Midbrain (tissue), 1 donor: Measurements from ENCODE around the gene UBE2Z.
A peak's percentile ranks its signal among the peaks of the same experiment; 100 is the strongest.
"Not testable (repeated sequence)": the region's sequence is repeated elsewhere in the genome, so short reads cannot be mapped to it uniquely, and the experiment has no call there.

Experiments
- DNase-seq: peaks from one replicate; lab custom pipeline; 2025; lab: John Stamatoyannopoulos, UW

The UBE2Z gene

DNA sequence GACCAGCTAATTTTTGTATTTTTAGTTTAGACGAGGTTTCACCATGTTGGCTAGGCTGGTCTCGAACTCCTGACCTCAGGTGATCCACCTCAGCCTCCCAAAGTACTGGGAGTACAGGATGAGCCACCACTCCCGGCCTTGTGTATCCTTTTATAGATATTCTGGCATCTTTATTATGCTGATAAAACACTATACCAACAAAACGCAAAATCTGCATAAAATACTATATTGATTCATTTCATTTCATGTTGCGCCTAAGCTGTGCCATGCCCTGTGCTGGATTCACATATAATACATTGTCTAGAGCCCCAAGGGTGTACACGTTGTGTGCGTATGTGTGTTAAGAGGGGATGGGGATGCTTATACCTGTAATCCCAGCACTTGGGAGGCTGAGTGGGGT is 3.8 kb upstream of the UBE2Z start:
- no peak for DNase-seq

DNA sequence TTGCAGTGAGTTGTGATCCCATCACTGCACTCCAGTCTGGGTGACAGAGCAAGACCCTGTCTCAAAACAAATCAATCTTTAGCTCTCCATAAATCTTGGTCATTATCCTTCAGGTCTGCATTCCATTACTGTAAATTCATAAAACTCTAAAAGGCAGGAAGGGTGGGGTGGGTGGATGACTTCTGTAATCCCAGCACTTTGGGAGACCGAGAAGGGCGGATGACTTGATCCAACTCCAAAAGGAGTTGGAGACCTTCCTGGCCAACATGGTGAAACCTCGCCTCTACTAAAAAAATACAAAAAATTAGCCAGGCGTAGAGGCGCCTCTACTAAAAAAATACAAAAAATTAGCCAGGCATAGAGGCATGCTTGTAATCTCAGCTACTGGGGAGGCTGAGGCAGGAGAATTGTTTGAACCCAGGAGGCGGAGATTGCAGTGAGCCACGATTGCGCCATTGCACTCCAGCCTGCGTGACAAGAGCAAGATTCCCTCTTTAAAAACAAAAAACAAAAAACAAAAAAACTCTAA is 2.2 kb upstream of the UBE2Z start:
- no peak for DNase-seq

DNA sequence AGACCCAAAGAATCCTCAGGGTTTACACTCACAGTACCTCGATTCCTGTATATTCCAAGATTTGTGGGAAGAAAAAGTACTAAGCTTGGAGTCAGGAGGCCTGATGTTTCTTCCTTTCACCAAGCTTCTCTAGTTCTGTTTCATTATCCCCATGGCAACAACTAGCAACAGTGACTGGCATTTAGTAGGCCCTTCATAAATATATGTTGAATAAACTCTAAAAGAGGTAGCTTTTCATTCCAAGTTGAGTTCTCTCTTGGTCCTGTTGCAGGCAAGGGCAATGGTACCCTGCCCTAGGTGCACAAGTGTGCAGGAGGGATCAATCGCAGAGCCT is 527 bp upstream of the UBE2Z start:
- no peak for DNase-seq

DNA sequence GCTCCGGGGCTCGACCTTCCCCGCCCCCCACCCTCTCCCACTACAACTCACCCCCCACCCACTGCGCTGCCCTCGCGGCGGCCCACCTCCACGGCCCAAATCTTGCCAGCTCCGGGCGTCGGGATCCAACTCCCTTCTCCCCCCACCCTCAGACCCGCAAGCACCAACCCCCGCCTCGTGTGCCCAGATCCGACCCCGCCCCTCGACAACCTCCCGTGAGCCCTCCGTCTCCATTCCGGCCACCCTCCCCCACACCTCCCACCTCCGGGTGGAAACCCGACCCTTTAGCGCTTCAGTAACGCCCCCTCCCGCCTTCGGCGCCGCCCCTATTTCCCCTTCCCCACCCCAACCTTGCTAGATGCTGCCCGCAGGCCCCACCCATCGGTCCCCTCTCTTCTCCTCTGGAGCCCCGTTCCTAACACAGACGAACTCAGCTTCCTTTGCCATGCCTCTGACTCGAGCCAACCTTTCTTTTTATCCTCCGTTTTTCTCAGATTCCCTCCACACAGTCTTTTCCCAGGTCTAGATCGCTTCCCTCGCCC is 717 bp downstream of the UBE2Z start:
- peak; percentile 23 for DNase-seq

DNA sequence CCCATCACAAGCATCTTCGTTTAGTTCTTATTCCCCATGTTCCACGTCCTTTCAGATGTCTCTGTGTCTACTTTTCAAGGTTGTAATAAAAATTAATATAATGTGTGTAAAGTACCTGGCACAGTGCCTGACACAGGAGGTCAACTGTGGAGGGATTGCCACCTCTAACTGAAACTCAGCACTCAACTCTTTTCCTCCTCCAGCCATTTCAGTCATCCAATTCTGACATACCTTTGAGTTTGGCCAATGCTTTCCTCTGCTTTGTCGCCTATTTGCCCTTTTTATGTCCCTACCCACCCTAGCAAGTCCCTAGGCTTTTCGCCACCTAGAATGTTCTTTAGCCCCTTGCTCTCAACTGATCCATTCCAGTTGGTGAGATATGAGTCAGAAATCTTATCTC is 1.6 kb downstream of the UBE2Z start:
- DNase-seq = no peak

DNA sequence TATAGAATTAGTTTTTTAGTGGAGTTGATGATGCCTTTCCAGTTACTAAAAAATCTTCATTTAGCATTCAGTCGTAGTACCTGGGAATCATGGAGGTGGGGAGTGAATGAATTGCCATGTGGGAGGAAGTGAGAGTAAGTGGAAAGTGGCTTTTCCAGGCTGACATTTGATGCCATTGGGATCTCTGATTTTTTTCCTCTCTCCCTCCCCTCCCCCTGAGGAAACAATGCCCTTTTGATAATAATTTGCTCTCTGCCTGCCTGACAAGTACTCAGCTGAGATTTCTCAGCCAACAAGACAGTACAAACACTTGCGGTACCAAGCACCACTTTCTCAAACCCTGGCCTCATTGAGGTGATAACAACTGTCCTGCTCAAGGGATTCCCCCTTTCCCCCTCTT is 2.2 kb downstream of the UBE2Z start:
- peak; percentile 49 for DNase-seq

DNA sequence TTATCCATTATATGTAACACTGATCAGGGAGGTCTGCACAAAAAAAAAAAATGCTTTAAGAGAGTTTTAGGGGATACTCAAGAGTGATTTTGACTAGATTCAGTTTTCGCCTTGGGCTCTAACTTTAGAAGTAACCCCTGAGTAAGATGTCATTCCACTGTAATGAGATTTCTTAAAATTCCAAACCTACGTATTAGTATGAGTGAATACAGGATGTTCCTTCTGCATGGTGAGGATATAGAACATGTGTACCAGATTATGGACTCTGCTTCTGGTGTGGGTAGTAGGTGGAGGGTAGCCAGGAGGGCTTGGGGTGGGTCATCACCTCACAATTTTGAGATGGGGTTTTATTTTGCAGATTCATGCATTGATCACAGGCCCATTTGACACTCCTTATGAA is 4.3 kb downstream of the UBE2Z start:
- no peak for DNase-seq

DNA sequence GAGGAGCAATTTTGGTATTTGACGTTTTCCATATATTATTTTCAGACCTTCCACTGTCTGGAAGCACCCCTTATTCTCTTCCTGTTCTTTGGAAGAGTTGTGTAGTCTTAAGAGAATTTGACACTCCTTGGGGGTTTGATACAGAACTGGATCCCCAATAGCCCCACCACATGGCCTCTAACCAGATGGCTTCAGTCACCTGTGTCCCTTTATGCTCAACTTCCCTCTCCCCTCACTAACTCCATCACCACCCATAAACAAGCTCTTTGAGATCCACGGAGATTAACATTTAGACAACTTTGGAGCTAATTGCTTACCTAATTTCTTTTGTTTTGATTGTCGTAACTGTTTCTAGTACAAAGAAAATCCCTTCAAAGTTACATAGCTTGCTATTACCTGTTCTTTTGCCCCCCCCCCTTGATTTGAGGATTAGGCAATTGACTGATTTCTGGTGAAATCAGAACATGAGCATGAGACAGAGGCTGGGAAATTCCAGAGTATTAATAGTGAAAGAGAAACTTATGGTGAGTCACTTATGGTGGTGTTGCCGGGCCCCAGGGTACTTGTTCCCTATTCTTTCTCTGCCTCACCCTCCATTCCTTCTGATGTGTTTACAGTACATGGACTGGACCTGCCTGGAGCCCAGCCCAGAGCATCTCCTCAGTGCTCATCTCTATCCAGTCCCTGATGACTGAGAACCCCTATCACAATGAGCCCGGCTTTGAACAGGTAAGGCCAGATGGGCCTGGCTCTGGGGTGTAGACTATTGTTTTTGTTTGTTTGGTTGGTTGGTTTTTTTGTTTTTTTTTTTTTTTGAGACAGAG is 7.5 kb downstream of the UBE2Z start:
- DNase-seq = no peak

DNA sequence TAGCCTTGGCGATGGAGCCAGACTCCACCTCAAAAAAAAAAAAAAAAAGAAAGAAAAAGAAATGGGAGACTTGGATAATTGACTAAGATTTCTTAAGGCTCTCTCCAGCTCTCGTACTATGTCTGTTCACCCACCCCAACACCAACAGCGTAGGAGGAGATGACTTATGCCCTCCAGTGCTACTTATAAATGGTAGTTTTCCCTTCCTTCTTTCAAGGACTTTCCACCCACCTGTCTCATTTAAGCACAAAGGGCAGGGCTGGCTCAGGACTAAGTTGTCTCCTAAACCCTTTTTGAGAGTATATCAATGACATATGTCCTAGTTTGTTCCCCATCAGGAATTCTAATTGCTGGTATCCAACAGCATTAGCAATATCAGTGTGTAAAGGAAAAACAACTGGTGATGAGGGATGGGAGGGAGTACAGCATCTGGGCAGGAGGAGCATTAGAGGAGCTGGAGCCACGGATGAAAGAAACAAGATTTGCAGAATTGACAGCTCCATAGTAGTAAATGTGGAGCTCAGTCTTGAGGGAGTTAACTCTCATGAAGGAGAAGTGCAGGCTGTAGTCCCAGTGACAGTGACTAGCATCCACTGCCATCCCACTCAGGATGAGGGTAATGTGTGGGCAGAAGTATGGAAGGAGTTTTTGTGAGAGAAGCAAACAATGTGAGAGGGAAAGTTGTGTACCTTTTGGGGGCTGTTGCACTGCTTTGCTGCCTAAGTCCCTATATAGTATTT is 17.2 kb downstream of the UBE2Z start:
- no peak for DNase-seq

DNA sequence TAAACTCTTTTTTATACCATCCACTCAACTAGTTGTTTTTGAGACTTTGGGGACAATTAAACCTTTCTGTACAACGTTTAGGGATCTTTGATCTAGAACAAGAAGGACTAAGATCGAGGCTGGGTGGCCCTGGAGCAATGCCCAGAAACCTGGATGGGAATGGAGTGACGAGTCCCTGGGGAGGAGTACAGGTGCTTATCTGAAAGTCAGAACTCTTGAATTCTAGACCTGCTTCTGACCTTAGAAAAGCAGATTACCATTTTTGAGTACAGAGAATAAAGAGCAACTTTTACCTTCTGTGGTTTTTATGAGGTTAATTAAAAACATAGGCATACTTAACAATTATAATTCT is 17.8 kb downstream of the UBE2Z start:
- DNase-seq = no peak

DNA sequence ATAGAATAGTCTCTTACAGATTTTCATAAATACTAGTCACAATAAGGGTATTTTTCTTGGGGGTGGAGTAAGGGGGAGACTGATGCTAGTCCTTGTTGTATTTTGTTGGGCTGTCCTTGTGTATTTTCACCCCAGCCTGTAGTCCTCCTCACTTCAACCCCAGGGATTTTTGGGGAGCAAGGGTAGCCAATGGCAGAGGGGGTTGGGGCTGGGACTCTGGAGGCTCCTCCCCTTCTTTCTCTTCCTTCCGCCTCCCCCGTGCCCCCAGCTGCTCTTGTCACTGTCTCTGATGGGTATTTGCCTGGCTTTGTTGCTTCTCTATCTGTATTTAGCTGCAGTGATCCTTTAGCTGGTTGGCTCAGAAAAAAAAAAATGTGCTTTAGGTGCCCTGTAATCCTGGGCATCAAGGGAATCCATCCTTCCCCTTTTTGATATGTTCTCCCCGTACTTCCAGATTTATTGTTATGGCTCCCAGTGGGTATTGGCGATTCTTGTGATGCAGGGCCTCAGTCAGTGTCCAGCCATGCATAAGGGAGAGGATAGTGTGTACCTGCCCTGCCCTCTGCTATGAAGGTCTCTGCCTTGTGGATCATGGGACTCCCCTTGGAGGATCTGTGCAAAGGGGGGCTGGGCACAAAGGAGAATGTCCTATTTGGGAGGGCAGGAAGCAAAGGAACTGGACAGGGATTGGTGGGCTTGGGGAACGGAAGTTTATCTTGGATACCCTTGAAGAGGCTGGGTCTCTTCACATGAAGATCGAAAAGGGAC is 20.0 kb downstream of the UBE2Z start:
- DNase-seq = no peak

DNA sequence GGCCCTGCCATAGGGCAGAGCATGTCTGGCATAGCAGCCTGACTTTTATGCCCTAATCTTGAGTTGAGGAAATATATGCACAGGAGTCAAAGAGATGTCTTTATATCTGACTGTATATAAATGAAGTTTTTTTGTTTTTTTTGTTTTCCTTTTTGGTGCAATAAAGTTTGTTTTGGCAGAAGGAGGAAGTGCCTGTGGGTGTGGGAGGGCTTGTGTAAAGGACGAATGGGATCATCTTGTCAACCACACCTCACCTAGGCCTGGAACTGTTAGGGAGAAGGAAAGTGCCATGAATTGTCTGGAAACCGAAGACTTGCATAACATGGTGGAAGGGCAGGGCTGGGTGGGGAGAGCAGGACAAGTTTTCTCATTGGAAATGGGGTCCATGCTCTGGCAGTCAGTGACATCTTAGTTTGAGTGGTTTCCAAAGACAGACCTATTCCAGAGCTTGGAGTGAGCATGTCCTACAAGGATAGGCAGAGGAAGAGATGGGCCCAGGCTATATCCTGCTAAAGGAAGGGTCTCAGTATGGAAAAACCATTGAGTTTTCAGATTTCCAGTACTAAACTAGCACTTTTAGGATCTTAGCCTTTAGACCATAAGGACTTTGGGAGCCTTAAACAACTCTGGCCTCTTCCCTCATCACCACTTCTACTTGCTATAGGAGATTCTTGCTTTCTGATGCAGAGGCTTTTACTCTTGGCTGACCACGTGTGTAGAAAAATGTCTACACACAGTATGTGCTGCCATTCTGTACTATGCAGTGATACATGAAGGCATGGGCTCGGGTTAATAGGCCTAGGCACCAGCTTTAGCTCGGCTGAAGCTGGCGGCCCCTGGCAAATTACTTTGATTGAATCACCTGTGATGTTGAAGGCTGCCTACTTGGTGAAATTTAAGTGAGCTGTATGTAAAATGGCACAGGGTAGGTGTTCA is 20.9 kb downstream of the UBE2Z start:
- DNase-seq = no peak

DNA sequence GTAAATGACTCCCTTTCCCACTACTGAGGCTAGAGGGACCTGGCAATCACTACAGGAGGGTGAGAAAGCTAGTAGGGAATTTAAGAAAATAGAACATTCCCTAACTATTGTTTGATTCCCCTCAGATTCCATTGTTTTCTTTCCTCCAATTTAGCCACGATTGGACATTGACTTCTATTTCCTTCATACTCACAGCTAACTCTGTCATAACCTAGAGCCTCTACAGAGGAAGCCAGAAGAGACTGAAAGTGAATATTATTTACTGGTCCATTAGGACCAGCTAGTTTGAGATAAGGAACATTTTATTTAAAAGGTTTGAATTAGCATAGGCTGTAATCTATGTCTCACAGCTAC is 21.6 kb downstream of the UBE2Z start:
- DNase-seq = no peak

DNA sequence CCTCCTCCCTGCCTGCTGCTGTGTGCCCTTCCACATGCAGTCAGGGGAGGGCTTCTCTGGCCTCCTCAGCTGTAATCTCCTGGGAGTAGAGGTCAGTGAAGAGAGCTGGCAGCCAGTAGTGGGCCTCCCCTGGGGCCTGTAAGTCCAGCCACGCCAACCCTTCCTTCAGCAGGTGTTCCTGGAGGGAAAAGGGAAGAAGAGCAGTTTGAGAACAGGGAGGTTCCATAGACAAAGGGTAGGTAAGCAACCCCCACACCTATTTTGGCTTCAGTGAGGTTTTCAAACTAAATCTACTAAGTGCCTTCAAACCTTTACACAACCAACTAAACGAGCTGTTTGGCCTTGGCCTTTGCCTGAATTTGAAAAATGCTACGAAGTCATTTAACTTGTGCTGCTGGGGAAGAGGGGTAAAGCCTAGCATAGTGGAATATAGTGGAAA is 22.2 kb downstream of the UBE2Z start:
- no peak for DNase-seq

DNA sequence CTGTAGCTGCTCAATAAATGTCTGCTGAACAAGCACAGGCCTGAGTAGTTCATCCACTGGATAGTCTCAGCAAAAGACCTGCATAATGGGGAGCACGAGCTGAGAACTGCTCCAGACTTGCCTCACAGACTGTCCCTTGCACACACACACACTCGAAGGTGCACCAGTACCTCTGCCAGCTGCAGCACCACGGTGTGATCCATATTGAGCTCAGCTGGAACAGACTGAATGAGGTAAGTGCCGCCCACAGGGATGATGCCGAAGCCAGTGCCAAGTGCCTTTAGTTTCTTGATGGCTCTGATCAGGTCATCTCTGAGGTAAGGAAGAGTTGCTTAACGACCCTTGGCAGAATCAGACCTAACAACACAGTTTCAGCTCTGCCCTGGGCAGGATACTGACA is 24.8 kb downstream of the UBE2Z start:
- DNase-seq = no peak

DNA sequence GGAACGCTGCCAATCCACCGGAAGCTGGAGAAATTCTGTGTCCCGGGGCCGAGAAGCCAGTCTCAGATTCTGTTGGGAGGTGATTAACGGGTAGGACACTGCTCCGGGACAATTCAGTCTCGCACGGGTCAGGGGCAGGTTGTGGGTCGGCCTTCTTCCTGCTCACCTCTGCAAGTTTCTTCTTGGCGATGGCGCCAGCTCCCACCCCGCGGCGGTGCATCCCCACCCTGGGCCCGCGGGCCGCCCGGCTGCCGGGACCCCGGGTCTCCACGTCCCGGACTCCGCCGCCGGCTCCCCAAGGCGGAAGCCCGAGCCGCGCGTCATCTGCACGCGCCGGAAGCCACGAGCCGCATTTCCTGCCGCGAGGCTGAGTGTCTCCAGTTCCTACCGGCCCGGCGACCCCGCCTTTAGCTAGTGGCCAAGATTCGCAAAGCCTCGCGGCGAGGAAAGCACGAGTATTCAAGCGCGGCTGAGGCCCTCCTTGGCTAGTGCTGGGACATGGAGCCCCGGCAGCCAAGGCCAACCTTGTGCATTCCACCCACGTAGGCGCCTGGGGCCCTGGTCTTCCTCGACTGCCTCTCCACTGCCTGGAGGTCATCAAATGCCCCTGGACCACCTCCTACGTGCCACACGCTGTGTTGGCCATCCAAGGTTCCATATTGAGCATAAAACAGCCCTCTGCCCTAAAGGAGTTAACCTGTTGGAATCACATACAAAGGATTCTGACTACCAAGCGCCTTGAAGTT is 36.5 kb downstream of the UBE2Z start, which contains the start of gene SNF8:
Gene SNF8, minus strand, starts transcription at position 328 of the 746 bp plus-strand sequence. Its CDS starts 108 bp downstream, at position 220.
- peak; percentile 93 for DNase-seq

DNA sequence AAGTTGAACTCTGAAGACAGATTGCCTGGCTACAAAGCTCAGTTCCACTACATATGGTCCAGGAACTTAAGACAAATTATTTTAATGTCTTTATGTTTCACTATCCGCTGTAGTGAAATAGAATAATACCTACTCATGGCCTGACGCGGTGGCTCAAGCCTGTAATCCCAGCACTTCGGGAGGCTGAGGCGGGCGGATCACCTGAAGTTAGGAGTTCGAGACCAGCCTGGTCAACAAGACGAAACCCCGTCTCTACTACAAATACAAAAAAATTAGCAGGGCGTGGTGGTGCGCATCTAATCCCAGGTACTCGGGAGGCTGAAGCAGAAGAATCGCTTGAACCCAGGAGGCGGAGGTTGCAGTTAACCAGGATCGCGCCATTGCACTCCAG is 37.0 kb downstream of the UBE2Z start:
- DNase-seq = not testable (repeated sequence)

DNA sequence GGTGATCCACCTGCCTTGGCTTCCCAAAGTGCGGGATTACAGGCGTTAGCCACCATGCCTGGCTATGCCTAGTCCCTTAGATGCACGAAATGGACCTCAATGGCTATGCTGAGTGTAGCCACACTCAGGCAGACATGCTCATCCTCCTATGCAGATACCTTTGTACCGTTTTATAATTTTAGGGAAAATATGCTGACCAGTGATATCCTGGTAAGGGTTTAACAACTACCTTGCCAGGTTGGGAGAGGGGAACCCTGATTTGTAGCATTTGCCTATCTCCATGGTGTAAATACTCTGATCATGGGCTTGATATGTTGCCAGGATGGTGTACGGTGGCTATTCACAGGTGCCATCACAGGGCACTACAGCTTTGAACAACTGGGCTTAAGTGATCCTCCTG is 43.4 kb downstream of the UBE2Z start:
- no peak for DNase-seq

DNA sequence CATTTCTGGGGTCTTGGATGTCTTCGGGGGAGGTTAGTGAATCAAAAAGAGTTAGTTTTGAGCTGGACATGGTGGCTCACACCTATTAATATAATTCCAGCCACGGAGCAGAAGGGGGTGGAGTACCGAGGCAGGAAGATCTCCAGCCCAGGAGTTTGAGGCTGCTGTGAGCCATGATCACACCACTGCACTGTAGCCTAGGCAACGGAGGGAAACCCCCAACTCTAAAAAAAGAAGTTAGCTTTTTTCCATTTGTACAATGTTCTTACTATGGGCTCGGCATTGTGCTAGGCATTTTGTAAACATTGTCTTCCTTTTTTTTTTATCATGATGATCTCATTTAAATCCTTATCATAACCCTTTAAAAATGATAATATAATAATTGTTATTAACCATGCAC is 44.7 kb downstream of the UBE2Z start:
- DNase-seq = no peak

DNA sequence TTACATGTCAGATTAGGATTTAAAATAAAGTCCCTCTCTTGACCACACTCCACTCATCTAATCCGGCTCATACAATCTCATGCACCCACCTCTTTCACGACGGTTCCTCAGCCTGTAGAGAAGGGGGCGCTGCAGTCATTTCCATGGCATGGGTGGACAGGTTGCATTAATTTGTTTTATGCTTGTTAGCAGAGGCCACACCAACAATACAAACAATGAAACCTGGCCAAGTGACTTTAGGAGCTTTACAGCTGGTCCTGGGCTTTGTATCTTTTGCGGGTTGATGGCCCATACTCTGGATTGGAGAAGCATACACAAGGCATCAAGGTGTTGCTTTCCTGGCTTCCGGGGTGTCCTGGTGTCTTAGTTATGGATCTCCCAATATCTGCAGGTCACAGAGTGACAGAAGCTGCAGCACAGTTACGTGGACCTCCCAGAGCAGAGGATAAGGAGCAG is 46.1 kb downstream of the UBE2Z start:
- DNase-seq = no peak
